NCI-H82 treated with DMSO at 0.1 percent for 48 hours (cell line): ENCODE data around the gene QRICH2.
A peak's percentile ranks its signal among the peaks of the same experiment; 100 is the strongest.
"Not testable (repeated sequence)": the region's sequence is repeated elsewhere in the genome, so short reads cannot be mapped to it uniquely, and the experiment has no call there.

Experiments used
- DNase-seq: peaks from one replicate; lab custom pipeline; 2025; ENCODE audit not compliant: unreplicated experiment; lab: John Stamatoyannopoulos, UW

Gene QRICH2, protein sequence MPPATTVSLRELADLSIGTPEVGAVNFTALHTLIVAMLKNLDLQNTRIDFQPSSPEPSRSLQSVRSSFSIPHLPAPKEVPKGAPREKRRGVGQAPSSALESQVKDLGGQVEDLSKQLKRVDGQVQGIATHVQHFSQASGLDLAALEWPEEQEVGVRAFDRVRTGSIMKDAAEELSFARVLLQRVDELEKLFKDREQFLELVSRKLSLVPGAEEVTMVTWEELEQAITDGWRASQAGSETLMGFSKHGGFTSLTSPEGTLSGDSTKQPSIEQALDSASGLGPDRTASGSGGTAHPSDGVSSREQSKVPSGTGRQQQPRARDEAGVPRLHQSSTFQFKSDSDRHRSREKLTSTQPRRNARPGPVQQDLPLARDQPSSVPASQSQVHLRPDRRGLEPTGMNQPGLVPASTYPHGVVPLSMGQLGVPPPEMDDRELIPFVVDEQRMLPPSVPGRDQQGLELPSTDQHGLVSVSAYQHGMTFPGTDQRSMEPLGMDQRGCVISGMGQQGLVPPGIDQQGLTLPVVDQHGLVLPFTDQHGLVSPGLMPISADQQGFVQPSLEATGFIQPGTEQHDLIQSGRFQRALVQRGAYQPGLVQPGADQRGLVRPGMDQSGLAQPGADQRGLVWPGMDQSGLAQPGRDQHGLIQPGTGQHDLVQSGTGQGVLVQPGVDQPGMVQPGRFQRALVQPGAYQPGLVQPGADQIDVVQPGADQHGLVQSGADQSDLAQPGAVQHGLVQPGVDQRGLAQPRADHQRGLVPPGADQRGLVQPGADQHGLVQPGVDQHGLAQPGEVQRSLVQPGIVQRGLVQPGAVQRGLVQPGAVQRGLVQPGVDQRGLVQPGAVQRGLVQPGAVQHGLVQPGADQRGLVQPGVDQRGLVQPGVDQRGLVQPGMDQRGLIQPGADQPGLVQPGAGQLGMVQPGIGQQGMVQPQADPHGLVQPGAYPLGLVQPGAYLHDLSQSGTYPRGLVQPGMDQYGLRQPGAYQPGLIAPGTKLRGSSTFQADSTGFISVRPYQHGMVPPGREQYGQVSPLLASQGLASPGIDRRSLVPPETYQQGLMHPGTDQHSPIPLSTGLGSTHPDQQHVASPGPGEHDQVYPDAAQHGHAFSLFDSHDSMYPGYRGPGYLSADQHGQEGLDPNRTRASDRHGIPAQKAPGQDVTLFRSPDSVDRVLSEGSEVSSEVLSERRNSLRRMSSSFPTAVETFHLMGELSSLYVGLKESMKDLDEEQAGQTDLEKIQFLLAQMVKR (N-terminal part only)

DNA sequence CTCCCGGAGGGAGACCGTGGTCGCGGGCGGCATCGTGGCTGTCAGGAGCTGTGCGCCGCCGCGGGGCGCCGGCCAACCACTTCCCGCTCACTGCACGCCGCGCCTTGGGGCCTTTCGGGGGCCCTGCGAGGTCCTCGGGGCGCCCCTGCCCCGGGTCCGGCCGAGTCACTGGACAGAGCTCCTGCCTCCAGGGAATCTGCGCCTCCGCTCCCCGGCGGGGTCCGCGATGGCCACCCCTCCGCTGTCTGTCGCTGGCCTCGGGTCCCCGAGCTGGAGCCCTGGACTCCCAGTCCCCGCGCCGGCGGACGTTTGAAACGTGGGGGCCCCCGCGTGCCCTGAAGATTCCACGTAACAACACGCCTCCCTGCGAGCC, at the start of gene QRICH2:
Gene QRICH2 (minus strand): TSS at position 311 of the 373 bp plus-strand sequence. CDS start 278 bp downstream, at position 33.
- DNase-seq: no peak

DNA sequence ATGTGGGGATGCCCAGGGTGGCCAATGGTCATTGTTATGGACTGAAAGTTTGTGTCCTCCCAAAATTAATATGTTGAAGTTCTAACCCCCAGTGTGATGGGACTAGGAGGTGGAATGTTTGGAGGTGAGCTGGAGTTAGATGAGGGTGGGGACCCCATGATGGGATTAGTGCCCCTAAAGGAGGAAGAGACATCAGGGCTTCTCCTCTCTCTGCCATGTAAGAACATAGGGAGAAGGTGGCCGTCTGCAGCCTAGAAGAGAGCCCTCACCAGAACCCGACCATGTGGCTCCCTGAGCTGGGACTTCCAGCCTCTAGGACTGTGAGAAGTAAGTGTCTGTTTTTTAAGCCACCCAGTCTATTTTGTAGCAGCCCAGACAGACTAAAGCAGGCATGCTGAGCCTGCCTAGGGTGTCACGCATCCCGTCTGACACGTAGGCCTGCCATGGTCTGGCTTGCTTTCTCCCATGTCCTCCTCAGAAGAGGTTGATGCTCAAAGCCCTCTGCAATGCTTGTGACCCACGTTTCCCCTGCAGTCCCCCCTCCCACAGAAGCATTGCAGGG, 49.6 kb upstream of the QRICH2 start:
- DNase-seq: no peak

DNA sequence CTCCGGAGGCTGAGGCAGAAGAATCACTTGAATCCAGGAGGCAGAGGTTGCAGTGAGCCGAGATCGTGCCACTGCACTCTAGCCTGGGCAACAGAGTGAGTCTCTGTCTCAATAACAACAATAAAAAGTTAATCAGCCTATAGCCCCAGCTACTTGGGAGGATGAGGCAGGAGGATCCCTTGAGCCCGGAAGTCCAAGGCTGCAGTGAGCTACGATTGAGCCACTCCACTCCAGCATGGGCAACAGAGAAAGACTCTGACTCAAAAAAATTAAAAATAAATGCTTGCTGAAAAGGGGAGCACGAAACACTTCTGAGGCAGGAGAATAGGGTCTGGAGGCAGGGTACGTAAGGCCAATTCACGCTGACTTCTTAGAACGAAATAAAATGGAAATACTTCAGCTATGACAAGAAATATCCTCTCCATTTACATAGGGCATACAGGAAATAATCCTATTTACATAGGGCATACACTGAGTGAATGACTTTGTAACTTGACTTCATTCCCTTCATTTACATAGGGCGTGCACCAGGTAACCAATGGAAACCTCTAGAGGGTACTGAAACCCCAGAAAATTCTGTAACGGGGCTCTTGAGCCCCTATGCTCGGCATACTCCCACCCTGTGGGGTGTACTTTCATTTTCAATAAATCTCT, 48.9 kb upstream of the QRICH2 start:
- DNase-seq: no peak

DNA sequence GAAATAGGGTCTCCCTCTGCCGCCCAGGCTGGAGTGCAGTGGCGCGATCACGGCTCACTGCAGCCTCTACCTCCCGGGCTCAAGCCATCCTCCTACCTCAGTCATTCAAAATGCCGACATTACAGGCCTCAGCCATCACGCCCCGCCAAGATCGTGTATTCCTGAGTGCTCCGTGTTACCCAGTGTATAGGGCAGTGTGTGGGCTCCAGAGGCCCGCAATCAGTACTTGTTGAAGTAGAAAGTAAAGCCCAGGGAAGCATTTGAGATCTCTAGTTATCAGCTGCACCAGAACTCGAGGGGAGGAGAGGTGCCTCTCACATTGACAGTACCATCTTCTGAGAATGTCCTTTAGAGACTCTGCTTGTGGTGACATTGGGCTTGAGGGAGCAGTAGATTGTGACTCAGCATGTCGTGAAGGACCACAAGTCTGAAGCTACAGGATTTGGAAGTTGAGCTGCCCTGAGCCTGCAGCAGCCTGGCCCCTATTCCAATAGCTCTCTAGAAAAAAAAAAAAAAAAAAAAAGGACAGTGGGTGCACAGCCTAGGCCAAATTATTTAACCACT, 46.8 kb upstream of the QRICH2 start:
- no peak for DNase-seq

DNA sequence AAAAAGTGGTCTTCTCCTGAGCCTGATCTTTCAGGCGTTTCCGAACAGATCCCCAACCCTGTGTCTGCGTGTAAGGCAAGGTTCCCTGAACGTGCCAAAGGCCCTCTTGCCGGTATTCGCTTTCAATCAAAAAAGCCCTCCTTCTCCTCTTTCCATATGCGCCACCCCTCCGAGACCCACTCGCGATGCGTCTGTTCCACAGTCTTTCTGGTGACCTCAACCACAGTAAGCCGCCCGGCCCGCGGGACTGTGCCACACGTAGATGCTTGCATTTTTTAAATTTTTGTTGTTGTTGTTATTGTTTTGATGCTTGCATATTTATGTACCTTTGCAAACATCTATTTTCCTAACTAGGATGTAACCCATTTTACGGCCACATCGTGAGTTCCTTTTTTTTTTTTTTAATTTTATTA, 46.2 kb upstream of the QRICH2 start:
- no peak for DNase-seq

DNA sequence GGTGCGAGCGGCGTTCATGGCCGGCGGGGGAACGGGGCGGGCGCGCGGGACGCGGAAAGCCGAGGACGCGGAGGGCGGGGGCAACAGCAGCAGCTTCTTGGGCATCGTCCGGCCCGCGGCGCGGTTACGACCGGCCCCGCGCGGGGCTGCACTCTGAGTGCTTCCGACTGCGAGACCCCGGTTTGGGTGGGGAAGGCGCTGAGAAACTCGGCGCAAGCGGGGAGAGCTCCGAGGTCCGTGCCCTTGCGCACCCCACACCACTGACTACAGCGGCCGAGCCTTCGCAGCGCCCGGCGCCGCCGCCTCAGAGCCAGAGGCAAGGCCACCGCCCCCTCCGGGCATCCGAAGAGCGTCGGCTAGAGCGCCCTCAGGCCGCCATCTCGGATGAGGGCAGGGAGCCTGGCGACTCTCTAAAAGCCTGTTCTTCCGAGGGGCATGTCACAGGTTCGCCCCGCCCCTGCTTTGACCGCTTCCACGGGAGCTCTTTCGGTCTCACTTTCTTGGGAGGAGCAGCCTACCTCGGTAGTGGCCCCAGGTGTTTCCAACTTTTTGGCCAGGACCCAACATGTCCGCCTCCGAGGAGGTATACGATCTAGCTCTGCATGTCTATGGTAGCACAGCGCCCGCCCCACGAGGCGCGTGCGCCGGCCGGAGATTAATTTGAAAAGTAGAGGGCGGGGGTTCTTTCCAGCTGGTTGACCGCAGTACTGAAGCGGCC, 45.7 kb upstream of the QRICH2 start, which contains the start of gene PRPSAP1:
Gene PRPSAP1 (minus strand): TSS at position 318 of the 718 bp plus-strand sequence. CDS start 213 bp downstream, at position 105.
- peak; percentile 89 for DNase-seq

DNA sequence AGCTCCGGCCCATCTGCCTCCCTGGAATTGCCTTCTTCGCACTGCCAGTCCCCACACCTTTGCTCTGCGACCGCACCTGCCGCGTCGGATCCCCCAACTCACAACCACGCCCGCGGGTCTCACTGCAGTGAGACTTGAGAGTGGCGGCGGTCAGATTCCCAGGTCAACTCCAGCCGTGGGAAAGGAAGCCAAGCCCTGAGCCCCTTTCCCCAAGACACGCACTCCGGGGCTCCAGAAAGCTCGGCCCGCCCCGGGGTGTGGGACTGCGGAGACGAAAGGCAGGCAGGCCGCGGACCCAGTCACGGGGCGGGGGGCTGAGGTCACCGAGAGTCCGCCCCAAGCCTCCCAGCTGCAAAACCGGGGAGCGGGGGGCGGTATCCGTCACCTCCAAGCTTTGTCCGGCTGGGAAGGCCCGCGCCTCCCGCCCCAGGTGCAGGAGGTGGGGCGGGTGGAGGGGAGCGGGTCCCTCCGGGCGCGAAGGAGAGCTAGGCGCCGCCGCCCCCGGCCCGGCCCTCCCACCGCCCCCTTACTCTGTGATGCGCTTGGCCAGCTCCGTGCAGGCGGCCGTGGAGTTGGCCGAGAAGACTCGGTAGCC, 45.0 kb upstream of the QRICH2 start:
- no peak for DNase-seq

DNA sequence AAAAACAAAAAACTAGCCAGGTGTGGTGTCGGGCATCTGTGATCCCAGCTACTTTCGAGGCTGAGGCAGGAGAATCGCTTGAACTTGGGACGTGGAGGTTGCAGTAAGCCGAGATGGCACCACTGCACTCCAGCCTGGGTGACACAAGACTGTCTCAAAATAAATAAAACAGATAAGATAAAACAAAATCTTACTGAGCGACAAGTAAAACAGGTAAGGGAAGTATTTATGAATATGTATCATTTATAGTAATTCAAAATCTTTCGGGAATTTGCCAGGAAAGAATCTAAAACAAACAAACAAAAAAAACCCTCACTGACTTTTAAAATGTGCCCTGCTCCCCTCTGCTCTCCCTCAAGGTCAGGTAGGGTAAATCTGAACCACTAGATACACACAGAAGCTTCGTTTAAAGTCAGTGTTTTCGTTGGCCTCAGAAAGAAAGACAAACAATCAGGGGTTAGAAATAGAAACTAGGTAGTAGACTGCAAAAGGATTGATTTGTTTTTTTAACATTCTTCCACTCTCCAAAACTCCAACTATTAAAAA, 43.5 kb upstream of the QRICH2 start:
- no peak for DNase-seq

DNA sequence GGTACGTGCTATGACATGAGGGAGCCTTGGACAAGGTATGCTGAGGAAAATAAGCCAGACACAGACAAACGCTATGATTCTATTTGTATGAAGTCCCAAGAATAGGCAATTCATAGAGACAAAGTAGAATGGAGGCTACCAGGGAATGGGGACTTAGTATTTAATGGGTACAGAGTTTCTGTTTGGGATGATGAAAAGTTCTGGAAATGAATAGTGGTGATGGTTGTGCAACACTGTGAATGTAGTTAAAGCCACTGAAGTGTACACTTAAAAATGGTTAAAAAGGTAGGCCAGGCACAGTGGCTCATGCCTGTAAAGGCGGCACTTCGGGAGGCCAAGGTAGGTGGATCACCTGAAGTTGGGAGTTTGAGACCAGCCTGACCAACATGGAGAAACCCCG, 42.4 kb upstream of the QRICH2 start:
- DNase-seq: no peak

DNA sequence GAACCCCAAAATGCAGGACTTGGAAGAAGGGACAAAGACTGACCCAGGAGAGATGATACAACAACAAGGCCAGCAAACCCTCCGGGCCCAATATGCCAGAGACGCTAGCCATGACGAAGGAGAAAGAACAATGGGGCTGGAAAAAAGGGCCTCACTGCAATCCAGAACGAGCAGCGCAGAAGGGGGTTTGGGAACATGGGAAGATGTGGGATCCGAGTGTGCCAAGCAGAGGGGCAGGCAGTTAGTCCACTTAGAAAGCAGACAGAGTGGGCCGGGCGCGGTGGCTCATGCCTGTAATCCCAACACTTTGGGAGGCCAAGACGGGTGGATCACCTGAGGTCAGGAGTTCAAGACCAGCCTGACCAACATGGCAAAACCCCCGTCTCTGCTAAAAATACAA, 38.9 kb upstream of the QRICH2 start:
- not testable (repeated sequence) for DNase-seq

DNA sequence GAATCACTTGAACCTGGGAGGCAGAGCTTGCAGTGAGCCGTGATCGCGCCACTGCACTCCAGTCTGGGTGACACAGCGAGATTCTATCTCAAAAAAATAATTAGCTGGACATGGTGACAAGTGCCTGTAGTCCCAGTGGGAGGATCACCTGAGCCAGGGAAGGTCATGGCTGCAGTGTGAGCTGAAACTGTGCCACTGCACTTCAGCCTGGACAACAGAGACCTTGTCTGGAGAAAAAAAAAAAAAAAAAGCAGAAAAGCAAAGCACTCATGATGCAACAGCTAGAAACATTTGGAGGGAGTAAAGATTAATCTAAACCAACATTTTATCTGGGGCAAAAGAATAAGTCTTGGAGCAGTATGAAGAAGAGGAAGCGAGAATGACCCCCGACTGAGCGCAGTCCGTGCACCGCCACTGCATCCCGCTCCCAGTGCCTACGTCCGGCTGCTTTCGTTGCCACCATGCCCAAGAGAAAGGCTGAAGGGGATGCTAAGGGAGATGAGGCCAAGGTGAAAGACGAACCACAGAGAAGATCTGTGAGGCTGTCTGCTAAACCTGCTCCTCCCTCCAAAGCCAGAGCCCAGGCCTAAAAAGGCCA, 37.4 kb upstream of the QRICH2 start:
- DNase-seq: no peak

DNA sequence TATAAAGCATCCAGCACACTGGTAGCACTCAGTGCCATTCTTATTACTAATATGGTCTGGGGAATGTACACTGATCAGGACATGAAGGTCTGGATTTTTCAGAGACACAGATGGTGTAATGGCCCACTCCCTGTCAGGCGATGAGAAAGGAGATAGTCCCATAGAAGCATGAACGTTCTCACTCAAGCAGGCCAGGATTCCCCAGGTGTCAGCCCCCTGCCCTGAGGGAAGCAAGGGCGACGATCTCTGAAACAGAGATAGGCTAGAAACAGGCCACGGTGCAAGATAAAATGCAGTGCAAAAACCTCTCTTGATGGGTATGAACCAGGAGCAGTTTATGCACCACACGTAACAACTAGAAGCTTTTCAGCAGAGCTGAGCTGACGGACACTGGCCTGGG, 35.0 kb upstream of the QRICH2 start:
- no peak for DNase-seq

DNA sequence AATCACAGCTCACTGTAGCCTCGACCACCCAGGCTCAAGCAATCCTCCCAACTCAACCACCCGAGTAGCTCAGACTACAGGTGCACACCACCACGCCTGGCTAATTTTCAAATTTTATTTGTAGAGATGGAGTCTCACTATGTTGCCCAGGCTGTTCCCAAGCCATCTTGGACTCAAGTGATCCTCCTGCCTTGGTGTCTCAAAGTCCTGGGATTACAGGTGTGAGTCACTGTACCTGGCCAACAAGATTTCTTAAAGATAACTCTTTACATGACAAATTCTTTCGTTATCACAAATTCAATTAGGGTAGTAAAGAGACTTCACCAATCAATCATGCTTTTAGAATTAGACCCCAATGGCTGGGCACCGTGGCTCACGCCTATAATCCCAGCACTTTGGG, 33.2 kb upstream of the QRICH2 start:
- no peak for DNase-seq

DNA sequence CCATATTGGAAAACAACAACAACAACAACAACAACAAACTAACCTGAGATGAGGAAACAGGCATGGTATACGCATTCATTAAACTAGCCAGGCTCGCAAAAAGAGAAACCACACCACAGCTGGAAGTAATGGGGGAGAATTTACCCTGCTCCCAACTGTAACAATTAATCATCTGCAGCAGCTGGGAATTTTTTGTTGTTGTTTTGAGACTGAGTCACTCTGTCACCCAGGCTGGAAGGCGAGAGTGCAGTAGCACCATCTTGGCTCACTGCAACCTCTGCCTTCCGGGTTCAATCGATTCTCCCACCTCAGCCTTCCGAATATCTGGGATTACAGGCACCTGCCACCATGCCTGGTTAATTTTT, 29.3 kb upstream of the QRICH2 start:
- no peak for DNase-seq

DNA sequence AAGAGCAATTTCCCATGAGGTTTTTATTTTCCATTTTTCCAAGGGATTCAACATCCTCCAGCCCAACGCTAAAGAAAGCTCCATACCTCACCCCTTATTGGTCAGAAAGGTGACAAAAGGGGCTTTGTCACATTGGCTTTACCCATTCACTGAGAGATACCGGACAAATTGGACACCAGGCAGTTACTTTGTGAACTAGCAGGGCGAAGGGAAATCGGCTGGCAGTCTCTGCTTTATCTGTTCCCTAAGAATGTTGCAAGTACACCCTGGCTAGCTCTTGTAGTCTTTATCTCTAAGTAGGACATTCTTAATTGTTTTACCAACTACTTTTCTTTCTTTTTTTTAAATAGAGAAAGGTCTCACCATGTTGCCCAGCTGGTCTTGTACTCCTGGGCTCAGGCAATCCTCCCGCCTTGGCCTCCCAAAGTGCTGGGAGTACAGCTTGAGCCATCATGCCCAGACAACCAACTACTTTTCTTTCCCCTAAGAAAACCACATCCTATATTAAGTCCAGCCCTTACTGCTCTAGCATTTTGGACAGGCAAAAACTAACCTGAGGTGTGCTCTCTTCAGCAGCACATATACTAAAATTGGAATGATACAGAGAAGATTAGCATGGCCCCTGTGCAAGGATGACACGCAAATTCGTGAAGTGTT, 28.8 kb upstream of the QRICH2 start:
- no peak for DNase-seq

DNA sequence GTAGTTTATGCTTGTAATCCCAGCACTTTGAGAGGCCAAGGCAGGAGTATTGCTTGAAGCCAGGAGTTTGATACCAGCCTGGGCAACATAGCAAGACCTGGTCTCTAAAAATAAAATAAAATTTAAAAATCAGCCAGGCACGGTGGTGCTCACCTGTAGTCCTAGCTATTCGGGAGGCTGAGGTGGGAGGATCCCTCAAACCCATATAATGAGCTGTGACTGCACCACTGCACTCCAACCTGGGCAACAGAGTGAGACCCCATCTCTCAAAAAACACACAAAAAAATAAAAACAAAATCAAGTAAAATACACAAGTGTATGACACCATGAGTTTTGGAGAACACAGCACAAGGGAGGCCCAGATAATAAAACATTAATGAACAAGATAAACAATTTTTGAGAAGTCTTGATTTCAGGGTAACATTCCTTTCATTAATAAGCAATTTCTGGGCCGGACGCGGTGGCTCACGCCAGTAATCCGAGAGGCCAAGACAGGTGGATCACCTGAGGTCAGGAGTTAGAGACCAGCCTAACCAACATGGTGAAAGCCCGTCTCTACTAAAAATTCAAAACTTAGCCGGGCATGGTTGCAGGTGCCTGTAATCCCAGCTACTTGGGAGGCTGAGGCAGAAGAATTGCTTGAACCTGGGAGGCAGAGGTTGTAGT, 27.8 kb upstream of the QRICH2 start:
- DNase-seq: no peak
